Omental fat pad (tissue), 4 donors: ENCODE data around the gene NPY2R. TPM values are rescaled to one million over a fixed set of nuclear protein-coding genes. Genes with fewer than 3 reads are reported as not detected.
A peak's percentile ranks its signal among the peaks of the same experiment; 100 is the strongest.

Source experiments
- ATAC-seq: fragments of 150-250 bp; one replicate; pipeline ENCODE4 v1.9.1; 2016; ENCODE audit warnings: mild to moderate bottlenecking, moderate library complexity; ENCODE audit not compliant: low FRiP score
- DNase-seq: peaks from one replicate; pipeline ENCODE4 v3.0.0-alpha.2; 2019; ENCODE audit warnings: low spot score
- total RNA-seq, 4 donors: library from RNA; depleted of rRNA; stranded (reverse); fragments of >200 nt; gene quantifications; one replicate each; pipeline ENCODE4 v1.1.0, GENCODE V29; 2016
- TF ChIP-seq, protein P1 (sequence below), 3 donors: fragments of 450-650 bp; IDR thresholded peaks; one replicate each; pipeline ENCODE4 v1.5.1; 2016 to 2017; ENCODE audit warnings: antibody characterized with exemption in 3 of 3, mild to moderate bottlenecking in 3 of 3, moderate library complexity in 2 of 3

Gene NPY2R
- total RNA-seq, 4 donors from 2014 or later: 0.16 to 0.28 TPM; not detected in 2

DNA sequence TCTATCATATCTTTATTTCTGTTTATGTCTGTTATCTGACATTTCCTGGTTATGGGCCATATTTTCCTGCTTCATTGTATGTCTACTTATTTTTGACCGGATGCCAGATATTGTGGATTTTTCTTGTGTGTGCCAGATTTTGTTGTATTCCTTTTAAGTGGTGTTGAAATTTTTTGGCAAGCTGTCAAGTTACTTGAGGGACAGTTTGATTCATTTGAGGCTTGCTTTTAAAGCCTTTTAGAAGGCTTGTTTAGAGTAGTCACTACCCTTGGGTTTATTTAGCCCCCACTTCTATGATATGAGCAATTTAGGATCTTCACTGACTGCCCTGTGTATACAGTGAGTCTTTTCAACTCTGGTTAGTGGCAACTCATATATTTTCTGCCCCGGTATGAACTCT lies 29.2 kb upstream of the NPY2R start:
- ATAC-seq: peak; percentile 73

DNA sequence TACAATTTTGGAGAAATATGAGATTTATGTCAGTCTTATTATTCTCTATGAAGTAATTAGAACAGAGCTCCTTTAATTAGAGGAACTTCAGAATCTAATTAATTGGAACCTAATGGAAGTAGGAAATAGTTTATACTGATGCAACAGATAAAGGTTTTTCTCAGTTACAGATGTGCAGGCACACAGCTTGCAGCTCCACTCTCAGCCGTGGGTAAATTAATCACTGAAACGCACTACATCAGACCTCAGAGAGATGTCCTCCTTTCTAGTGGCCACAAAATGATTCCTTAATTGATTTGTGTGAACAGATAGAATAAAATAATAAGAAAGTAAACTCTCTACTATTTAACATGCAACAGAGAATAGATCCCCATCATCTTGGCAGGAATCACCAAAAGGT lies 21.5 kb upstream of the NPY2R start:
- ATAC-seq: no peak
- no peak for DNase-seq
- TF ChIP-seq, protein P1, sequence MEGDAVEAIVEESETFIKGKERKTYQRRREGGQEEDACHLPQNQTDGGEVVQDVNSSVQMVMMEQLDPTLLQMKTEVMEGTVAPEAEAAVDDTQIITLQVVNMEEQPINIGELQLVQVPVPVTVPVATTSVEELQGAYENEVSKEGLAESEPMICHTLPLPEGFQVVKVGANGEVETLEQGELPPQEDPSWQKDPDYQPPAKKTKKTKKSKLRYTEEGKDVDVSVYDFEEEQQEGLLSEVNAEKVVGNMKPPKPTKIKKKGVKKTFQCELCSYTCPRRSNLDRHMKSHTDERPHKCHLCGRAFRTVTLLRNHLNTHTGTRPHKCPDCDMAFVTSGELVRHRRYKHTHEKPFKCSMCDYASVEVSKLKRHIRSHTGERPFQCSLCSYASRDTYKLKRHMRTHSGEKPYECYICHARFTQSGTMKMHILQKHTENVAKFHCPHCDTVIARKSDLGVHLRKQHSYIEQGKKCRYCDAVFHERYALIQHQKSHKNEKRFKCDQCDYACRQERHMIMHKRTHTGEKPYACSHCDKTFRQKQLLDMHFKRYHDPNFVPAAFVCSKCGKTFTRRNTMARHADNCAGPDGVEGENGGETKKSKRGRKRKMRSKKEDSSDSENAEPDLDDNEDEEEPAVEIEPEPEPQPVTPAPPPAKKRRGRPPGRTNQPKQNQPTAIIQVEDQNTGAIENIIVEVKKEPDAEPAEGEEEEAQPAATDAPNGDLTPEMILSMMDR (IDR thresholded peaks at IDR 0.05): no peak

More for the DNA sequence above, 29.2 kb upstream of the NPY2R start:
- DNase-seq: no peak
- TF ChIP-seq, protein P1 (IDR thresholded peaks at IDR 0.05): no peak

DNA sequence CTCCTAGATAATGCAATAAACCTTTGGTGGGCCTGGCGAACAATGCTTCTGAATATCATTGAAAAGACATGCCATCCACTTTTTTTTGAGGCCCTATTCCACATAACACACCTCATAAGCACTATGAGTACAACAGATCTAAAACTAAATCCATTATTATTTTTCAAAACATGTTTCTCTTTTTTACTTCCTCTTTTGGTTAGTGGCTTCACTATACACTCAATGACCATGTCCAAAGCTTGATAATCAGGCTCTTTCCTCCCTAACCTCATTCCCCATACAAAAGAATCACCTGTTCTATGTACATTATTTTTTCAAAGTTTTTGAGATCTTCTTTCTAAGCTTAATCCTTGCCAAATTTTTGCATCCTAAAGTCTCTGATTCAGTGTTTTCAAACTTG lies 20.4 kb upstream of the NPY2R start:
- ATAC-seq (no peak), DNase-seq (no peak)
- TF ChIP-seq, protein P1 (IDR thresholded peaks at IDR 0.05): no peak

DNA sequence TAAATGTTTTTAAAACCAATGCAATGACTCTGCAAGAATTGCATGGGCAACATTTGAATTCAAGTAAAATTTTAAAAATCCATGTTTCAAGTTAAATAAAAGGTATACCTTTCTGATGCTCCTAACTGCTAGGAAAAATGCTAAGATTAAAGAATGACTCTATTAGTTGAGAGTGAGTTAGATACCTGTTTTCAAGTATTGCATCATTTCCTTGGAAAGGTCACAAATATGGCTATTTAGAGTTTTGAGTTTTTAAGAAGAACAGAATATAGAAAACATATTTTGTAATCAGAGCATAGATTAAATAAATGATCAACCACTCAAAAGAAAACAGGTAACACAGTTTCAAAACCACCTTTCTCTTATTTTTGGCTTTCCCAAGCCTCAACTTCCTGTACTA lies 18.3 kb upstream of the NPY2R start:
- DNase-seq (no peak), ATAC-seq (no peak)
- TF ChIP-seq, protein P1 (IDR thresholded peaks at IDR 0.05): no peak

DNA sequence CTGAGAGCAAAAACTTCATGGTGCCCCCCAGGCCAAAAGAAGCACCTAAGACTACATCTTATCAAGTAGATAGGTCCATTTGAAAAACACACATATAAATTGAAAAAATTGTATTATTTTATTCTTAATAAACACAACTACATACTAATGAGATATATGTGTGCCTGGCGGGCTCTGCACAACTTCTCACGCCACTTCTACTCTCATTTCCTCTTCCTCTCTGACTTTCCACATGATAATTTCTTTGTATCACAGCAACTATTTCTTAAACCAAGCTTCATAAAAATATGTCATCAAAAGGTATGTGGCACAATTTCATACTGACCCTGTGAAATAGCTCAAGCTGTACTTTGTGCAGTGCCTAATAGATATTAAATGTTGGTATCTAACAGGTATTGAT lies 10.7 kb upstream of the NPY2R start:
- ATAC-seq: no peak
- no peak for DNase-seq
- TF ChIP-seq, protein P1 (IDR thresholded peaks at IDR 0.05): no peak

DNA sequence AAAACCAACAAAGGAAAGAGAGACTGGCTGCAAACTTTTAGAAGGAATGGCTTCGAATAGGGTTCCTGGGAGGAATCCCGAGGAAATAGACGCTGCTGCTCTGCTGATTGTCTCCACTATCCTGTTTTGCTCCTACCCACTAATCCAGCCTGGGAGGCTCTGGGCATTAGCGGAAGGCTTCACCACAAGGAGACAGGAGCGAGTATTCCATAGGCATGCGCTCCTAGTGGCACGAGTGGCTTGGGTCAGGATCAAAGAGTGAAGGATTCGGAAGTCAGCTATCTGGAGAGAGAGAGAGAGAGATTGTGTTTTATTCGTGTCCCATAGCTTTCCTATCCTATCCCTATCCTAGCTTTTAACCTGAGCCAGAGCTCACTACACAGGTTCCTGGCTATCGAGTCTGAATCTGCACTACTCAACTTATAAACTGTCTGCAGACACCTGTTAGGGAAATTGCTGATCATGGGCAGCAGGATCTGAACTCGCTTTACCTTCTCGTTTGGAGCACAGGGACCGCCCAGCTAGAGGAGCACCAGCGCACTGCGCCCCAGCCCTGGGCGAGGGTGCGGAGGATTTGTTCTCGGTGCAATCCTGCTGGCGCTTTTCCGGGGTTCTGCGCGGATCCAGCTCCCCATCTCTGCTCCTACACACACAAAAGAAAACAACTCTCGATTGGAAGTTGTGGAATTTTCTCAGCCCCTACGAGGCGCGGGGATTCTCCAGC lies 740 bp upstream of the NPY2R start:
- ATAC-seq (peak; percentile 49), DNase-seq (no peak)
- TF ChIP-seq, protein P1 (IDR thresholded peaks at IDR 0.05): no peak

DNA sequence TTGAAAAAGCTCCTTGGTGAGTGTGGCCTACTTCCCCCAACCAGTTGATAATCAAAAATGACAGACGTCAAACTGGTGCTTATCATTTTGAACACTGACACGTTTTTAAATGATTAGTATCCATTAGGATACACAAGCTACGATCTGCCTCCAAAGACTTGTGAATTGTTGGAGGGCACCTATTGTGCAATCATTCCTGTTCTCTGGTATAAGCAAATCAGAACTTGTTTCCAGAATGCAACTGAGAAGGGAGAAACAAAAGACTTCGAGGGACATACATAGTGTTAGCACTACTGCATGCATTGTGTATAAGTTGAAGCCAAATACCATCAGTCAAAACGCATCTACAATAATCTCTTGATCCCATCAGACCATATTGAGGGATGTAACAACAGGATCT lies 11.6 kb downstream of the NPY2R start:
- ATAC-seq: no peak
- TF ChIP-seq, protein P1 (IDR thresholded peaks at IDR 0.05): no peak
- no peak for DNase-seq
